ENCODE results near the gene EZH2. TPM values are rescaled to one million over a fixed set of nuclear protein-coding genes. Genes with fewer than 3 reads are reported as not detected.

The EZH2 gene
- total and polyA plus RNA-seq, 4 donors = 2.0 to 21.3 (median 2.5) TPM

DNA sequence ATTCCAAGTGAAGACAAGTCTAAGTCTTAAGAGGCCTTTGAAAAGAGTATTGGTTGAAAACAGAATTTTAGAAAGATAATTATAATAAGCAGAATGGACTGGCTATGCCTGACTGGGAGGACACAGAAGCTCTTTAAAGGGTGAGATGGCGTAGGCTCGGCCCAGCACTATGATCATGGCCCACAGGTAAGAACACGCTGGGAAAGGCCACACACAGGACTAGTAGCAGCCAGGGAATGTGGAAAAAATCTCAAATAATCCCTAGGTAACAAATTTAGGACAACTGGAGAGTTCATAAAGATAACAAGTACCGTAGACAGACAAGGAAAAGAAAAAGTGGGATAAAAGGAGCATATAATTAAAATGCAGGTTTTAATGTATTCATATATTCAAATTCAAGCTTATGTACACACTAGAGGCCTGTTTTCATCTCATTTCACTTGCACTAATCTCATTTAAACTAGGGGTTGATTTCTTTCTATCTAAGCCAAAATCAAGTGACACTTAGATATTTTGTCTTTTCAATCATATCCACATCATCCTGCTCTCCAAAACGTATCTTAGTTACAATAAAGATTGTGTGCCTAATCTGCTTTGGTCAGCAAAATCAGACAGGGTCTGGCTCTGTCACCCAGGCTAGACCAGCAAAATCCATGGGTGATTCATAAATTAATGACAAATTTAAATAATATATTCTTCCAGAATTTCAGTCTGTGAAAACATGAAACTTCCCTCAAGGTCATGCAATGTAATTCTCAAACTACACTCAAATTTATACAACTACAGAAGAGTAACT is 53.0 kb downstream of the EZH2 start:
- no peak overlapping the region for H3K9ac ChIP-seq (ENCODE audit: low read depth in 1 of 2, low read length in 2 of 2)
- H3K4me1 ChIP-seq (ENCODE audit: control insufficient read depth in 4 of 4, insufficient read depth in 4 of 4, low read length in 3 of 4) = no peaks in the 10 kb centered on the region
- no peaks in the 10 kb centered on the region for H3K9me3 ChIP-seq (ENCODE audit: control insufficient read depth in 4 of 4, low read length in 3 of 4)
- H3K27me3 ChIP-seq (ENCODE audit: control insufficient read depth in 4 of 4, insufficient read depth in 4 of 4, low read length in 3 of 4) = no peaks in the 10 kb centered on the region
- 93% methylated on average over 5 of the region's 5 CpGs for WGBS
- H3K4me3 ChIP-seq (ENCODE audit: low read depth in 1 of 3, low read length in 3 of 3) = no peak overlapping the region
- no peak overlapping the region for H3K27ac ChIP-seq (ENCODE audit: low read depth in 1 of 2, low read length in 2 of 2)
- H3K36me3 ChIP-seq (ENCODE audit: control insufficient read depth in 4 of 4, insufficient read depth in 3 of 4, low read depth in 1 of 4, low read length in 3 of 4) = peaks cover 0 to 1% (median 0%) of the 10 kb centered on the region in 4 donors
- TF ChIP-seq NR2F2 (IDR thresholded peaks at IDR 0.05) = no peak
- TF ChIP-seq EGR1 (IDR thresholded peaks at IDR 0.05; ENCODE audit: low read depth in 2 of 2) = no peak
- TF ChIP-seq YY1 (IDR thresholded peaks at IDR 0.05) = no peak
- no peak for TF ChIP-seq HNF4A (conservative IDR thresholded peaks at IDR 0.05)
- TF ChIP-seq, protein P1, sequence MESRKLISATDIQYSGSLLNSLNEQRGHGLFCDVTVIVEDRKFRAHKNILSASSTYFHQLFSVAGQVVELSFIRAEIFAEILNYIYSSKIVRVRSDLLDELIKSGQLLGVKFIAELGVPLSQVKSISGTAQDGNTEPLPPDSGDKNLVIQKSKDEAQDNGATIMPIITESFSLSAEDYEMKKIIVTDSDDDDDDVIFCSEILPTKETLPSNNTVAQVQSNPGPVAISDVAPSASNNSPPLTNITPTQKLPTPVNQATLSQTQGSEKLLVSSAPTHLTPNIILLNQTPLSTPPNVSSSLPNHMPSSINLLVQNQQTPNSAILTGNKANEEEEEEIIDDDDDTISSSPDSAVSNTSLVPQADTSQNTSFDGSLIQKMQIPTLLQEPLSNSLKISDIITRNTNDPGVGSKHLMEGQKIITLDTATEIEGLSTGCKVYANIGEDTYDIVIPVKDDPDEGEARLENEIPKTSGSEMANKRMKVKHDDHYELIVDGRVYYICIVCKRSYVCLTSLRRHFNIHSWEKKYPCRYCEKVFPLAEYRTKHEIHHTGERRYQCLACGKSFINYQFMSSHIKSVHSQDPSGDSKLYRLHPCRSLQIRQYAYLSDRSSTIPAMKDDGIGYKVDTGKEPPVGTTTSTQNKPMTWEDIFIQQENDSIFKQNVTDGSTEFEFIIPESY (IDR thresholded peaks at IDR 0.05) = no peak
- no peak for DNase-seq (ENCODE audit: low spot score)

DNA sequence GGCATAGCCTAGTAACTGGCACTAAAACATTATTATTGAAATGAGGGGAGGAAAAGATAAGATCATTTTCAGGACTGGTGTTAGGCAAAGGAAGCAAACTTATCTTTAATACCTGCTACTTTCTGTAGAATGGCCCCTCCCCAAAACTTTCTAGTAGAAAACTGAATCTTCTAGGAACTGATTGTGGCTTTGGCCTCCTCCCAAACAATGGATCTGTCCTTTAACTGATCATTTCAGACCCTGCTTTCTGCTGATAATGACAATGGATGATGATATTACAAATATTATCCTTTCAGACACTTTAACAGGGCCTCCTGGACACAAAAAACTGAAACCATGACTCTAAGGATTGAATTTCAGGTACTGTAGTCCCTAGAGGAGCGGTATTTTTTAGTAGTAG is 55.1 kb downstream of the EZH2 start:
- peaks cover 0 to 1% (median 0%) of the 10 kb centered on the region in 4 donors for H3K36me3 ChIP-seq (ENCODE audit: control insufficient read depth in 4 of 4, insufficient read depth in 3 of 4, low read depth in 1 of 4, low read length in 3 of 4)
- no peak for DNase-seq (ENCODE audit: low spot score)

More for the DNA sequence above, 55.1 kb downstream of the EZH2 start:
- no peak overlapping the region for H3K27ac ChIP-seq (ENCODE audit: low read depth in 1 of 2, low read length in 2 of 2)
- H3K9ac ChIP-seq (ENCODE audit: low read depth in 1 of 2, low read length in 2 of 2) = no peak overlapping the region
- TF ChIP-seq NR2F2 (IDR thresholded peaks at IDR 0.05) (no peak), RXRA (IDR thresholded peaks at IDR 0.05) (no peak), SP1 (IDR thresholded peaks at IDR 0.05) (no peak), HNF4G (IDR thresholded peaks at IDR 0.05) (no peak), TAF1 (conservative IDR thresholded peaks at IDR 0.05) (no peak), GABPA (IDR thresholded peaks at IDR 0.05 in 1 of 2, conservative IDR thresholded peaks at IDR 0.05 in 1 of 2) (no peak), CTCF (IDR thresholded peaks at IDR 0.05; ENCODE audit: low read depth, low read length, missing input control) (no peak), RAD21 (IDR thresholded peaks at IDR 0.05) (no peak), YY1 (IDR thresholded peaks at IDR 0.05) (no peak), FOXA1 (IDR thresholded peaks at IDR 0.05) (no peak), FOXA2 (IDR thresholded peaks at IDR 0.05) (no peak), HNF4A (conservative IDR thresholded peaks at IDR 0.05) (no peak), JUND (IDR thresholded peaks at IDR 0.05) (no peak), EGR1 (IDR thresholded peaks at IDR 0.05; ENCODE audit: low read depth in 2 of 2) (no peak)
- TF ChIP-seq, protein P2, sequence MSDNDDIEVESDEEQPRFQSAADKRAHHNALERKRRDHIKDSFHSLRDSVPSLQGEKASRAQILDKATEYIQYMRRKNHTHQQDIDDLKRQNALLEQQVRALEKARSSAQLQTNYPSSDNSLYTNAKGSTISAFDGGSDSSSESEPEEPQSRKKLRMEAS (IDR thresholded peaks at IDR 0.05) = no peak
- TF ChIP-seq, protein P1 (IDR thresholded peaks at IDR 0.05) = no peak
- TF ChIP-seq, protein P3, sequence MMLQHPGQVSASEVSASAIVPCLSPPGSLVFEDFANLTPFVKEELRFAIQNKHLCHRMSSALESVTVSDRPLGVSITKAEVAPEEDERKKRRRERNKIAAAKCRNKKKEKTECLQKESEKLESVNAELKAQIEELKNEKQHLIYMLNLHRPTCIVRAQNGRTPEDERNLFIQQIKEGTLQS (IDR thresholded peaks at IDR 0.05) = no peak
- TF ChIP-seq, protein P4, sequence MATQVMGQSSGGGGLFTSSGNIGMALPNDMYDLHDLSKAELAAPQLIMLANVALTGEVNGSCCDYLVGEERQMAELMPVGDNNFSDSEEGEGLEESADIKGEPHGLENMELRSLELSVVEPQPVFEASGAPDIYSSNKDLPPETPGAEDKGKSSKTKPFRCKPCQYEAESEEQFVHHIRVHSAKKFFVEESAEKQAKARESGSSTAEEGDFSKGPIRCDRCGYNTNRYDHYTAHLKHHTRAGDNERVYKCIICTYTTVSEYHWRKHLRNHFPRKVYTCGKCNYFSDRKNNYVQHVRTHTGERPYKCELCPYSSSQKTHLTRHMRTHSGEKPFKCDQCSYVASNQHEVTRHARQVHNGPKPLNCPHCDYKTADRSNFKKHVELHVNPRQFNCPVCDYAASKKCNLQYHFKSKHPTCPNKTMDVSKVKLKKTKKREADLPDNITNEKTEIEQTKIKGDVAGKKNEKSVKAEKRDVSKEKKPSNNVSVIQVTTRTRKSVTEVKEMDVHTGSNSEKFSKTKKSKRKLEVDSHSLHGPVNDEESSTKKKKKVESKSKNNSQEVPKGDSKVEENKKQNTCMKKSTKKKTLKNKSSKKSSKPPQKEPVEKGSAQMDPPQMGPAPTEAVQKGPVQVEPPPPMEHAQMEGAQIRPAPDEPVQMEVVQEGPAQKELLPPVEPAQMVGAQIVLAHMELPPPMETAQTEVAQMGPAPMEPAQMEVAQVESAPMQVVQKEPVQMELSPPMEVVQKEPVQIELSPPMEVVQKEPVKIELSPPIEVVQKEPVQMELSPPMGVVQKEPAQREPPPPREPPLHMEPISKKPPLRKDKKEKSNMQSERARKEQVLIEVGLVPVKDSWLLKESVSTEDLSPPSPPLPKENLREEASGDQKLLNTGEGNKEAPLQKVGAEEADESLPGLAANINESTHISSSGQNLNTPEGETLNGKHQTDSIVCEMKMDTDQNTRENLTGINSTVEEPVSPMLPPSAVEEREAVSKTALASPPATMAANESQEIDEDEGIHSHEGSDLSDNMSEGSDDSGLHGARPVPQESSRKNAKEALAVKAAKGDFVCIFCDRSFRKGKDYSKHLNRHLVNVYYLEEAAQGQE (IDR thresholded peaks at IDR 0.05) = no peak
- H3K9me3 ChIP-seq (ENCODE audit: control insufficient read depth in 4 of 4, low read length in 3 of 4) = no peaks in the 10 kb centered on the region
- no peaks in the 10 kb centered on the region for H3K4me1 ChIP-seq (ENCODE audit: control insufficient read depth in 4 of 4, insufficient read depth in 4 of 4, low read length in 3 of 4)
- H3K4me3 ChIP-seq (ENCODE audit: low read depth in 1 of 3, low read length in 3 of 3) = no peak overlapping the region
- 99% methylated on average over 1 of the region's 1 CpG for WGBS
- H3K27me3 ChIP-seq (ENCODE audit: control insufficient read depth in 4 of 4, insufficient read depth in 4 of 4, low read length in 3 of 4) = no peaks in the 10 kb centered on the region

All from liver (tissue), 9 donors.